ENCODE measurements around the gene KIF21A.

The KIF21A gene

GRCh38 chr12:39389399-39390150, 53.3 kb downstream of the KIF21A start:
- DNase-seq, result no peak

GRCh38 chr12:39386335-39386734, 56.6 kb downstream of the KIF21A start:
- DNase-seq, result no peak

DNA sequence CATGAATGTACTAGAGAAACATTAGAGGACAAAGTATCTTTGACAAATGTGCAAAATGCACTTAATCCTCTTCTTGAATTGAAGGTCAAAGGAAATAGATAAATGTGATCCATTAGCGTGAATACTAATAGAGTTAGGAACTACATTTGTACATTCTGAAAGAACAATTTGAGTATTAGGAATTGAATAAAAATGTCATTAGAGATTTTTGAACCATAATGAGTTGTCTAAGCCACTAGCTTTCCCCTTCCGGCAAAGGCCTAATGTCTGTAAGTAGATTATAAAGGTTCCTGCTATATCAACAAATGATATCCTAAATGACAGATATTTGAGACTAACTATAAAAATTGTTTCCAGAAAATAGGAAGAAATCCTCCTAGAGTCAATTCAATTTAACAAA, 59.8 kb downstream of the KIF21A start:
- DNase-seq, result no peak

- no peak for DNase-seq
Measured at GRCh38 chr12:39380090-39380489, 62.8 kb downstream of the KIF21A start.

- no peak for DNase-seq
Measured at GRCh38 chr12:39378341-39378740, 64.6 kb downstream of the KIF21A start.

DNA sequence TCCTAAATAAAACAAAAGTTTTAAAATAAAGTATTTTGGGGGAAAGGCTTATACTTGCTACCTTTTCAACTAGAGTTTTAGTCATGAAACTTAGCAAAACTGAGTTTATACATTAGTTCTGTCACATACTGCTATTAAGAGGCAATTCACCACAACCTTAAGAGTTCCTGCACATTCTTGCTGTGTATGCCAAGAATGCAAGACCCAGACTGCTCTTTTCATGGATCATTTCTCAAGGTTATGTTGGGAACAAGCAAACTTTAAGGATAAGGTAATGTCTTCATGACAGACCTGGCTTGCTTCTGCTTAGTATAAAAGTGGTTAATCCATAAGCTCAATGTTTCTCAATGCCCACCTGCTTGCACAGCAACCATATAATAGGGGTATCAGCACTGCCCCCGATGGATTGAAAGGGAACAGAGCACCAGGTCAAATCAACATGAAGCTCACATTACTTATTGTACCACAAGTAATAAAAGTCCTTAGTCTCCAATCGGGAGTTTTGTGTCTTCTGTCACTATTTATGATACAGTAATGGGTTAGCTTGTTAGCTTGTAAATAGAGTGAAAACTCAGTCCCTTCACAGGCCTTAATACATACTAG, 67.6 kb downstream of the KIF21A start:
- DNase-seq, result no peak

GRCh38 chr12:39372929-39373328, 70.0 kb downstream of the KIF21A start:
- no peak for DNase-seq

DNA sequence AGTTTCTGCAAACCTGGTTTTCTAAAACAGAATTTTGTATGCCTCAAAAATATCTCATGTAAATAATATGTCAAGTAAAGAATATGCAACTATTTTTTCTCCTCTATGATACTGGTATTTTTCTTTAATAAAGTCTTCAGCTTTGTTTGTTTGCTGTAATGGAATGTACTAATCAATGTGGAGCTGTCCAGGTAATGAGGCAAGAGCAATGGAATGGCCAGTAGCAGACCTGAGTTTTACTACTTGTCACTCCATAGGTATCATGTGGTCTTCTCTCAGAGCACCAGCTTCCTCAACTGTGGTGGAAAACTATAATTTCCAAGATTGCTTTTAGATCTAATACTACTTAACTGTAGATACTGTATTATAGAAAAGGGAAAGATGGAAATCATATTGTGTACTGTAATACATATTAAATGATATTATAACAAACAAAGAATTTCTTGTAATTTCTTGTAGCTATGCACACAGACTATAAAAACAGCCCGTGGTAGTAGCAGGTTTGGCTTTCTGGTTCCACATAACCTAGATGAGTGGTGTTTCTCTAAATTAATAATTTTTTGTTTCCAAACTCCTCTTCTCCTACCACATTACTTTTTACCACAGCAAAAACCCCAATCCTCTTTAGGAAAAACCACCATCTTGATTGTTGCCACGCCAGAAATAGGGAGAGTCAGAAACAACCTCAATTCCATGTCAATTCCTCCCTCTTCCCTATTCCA, 70.6 kb downstream of the KIF21A start:
- DNase-seq, result no peak

GRCh38 chr12:39369756-39370155, 73.2 kb downstream of the KIF21A start:
- no peak for DNase-seq

GRCh38 chr12:39368891-39369290, 74.0 kb downstream of the KIF21A start:
- DNase-seq, result no peak

GRCh38 chr12:39368096-39368495, 74.8 kb downstream of the KIF21A start:
- DNase-seq, result no peak

- no peak for DNase-seq
Measured at GRCh38 chr12:39367494-39367893, 75.4 kb downstream of the KIF21A start.

DNA sequence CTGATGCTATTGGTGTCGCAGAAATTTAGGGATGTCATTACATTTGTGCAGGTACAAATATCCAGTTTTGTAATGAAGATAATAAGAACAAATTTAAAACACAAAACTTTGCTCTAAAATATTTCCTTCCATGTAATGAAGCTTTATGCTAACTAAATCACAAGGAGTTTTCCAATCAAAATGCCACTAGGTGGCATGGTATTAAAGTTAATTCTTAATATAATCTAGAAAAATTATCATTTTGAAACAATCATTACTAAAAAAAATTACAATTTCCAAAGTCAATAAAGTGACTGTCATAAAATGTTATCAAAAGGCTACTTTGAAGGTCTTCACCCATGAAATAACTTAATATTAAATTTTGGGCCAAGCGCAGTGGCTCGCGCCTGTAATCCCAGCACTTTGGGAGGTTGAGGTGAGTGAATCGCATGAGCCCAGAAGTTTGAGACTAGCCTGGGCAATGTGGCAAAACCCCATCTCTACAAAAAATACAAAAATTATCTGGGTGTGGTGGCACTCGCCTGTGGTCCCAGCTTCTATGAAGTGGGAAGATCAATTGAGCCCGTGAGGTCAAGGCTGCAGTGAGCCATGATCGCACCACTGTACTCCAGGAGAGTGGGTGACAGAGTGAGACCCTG, 77.4 kb downstream of the KIF21A start:
- DNase-seq, result no peak

- DNase-seq, result no peak
Measured at GRCh38 chr12:39364196-39364595, 78.7 kb downstream of the KIF21A start.

GRCh38 chr12:39359645-39360044, 83.3 kb downstream of the KIF21A start:
- DNase-seq, result no peak

- no peak for DNase-seq
Measured at GRCh38 chr12:39357041-39357440, 85.9 kb downstream of the KIF21A start.

GRCh38 chr12:39355841-39356240, 87.1 kb downstream of the KIF21A start:
- DNase-seq, result no peak

DNA sequence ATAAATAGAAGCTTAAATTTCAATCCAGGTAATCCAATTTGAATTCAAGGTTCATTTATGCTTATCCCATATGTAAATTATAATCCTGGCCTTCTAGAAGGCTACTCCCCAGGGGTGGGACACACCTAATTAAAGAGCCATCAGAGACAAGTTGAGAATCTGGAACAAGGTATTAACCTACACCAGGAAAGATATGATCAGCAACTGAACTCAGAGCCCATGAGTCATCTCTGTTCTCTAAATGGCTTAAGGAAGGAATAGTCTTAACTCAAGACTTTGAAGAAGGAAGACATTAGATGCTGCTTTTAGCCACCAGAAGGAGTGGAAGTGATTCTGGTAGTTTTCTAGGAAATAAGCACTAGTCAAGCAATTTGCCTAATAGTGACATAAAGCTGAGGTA, 88.0 kb downstream of the KIF21A start:
- no peak for DNase-seq

DNA sequence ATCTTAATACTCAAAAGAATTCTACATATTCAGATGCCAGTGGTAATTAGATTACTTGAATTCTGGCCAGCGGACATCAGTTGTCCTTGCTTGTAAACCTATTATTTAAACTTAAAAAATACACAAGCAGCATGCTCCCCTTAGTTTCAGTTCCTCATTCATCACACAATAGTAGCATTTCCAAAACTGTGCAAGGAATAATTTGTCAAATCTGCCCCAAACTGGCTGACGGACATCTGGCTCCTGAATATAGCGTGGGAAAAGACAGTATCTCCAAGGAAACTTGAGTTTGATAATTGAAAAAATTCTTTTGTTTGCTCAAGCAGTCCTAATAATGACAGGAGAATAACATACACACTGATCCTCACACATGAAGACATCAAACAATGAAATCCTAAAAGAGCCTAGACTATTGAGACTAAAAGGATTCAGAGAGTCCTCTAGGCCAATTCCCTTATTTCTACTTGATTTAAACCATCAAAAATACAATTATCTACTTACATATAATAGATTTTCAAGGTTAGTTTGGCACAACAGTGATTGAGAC, 90.4 kb downstream of the KIF21A start:
- no peak for DNase-seq

DNA sequence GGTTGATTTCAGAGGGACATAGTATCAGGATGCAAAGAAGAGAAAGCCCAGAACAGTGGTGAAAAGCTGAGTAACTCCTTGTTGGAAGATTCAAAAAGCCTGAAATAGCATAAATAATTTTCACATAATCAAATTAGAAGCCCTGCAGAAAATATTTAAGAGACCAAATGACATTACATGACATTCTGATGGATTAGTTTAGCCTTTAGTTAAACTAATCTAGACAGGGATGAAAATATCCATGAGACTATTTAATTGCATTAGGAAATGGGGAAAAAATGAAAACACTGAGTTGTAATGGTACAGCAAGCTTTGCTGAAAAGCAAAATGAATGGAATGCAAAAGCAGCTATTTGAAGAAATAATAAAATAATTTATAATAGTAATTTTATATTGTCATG, 91.8 kb downstream of the KIF21A start:
- no peak for DNase-seq

GRCh38 chr12:39348941-39349626, 93.8 kb downstream of the KIF21A start:
- DNase-seq, result no peak

DNA sequence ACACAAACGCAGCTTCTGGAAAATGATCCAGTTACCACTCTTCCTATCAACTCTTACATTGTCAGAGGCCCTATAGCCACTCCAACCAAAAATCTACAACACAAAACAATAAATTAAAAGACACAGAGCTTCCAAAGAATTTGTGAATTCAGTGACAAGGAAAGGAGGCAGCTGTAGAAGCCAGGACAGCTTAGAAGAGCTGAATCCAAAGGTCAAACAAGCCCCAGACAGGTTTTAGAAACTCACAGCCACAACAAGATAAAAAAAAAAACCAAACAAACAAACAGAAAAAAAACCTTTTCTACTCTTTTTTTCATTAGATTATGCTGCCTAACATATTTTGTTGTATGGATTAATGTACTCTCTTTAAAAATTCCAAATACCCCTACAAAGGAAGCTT, 94.4 kb downstream of the KIF21A start:
- DNase-seq, result no peak

DNA sequence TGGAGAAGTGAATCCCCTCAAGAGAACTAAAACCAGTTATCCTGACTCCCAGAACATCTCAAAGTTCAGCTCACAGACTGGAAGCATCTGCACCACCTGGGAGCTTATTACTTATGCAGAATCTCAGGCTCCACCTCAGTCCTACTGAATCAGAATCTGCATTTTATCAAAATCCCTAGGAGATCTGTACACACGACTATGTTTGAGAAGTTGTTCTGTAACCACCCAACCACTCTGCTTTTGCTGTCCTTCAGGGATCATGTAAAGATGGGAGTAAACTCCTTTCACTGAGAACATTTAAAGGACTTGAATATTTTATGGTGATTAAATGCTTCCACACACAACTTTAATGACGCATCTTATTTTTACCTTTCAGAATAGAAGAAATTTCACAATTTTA, 98.0 kb downstream of the KIF21A start:
- DNase-seq, result no peak
